Measurements from ENCODE around the gene G6PC2. TPM values are rescaled to one million over a fixed set of nuclear protein-coding genes. Genes with fewer than 3 reads are reported as not detected.

The G6PC2 gene
- total and polyA plus RNA-seq, 2 of the 8 experiments (the other 6 are each of a cell fraction or from before 2014, with no cell fraction given), result not detected

DNA sequence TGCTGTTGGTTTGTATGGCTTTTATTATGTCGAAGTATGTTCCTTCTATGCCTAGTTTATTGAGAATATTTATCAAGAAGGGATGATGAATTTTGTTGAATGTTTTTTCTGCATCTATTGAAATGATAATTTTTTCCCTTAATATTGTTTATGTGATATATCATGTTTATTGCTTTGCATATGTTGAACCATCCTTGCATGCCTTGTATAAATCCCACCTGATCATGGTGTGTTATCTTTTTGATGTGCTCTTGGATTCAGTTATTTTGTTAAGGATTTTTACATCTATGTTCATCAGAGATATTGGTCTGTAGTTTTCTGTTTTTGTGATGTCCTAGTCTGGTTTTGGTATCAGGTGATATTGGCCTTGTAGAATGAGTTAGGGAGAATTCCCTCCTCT, 50.8 kb downstream of the G6PC2 start:
- Histone ChIP-seq H4K5ac (ENCODE audit: insufficient read length, low read depth, low read length) (no peak overlapping the region), H3K36me3 (ENCODE audit: control insufficient read depth in 2 of 4, insufficient read depth in 4 of 4, low read length in 3 of 4) (no peaks in the 10 kb centered on the region), H3K4me2 (ENCODE audit: insufficient read depth in 1 of 2, low read depth in 2 of 2, low read length in 2 of 2) (no peak overlapping the region), H2BK12ac (ENCODE audit: low read depth, low read length) (no peak overlapping the region), H3K23ac (ENCODE audit: insufficient read length) (no peak overlapping the region), H3K9me3 (ENCODE audit: insufficient read depth in 2 of 2, low read depth in 1 of 2, low read length in 1 of 2) (no peaks in the 10 kb centered on the region), H2AK5ac (ENCODE audit: low read depth, low read length) (no peak overlapping the region), H2AFZ (ENCODE audit: low read length) (no peak overlapping the region), H2BK20ac (ENCODE audit: low read length) (no peak overlapping the region), H3K9ac (replicated peaks in 1 of 4; ENCODE audit: extremely low read depth in 1 of 4, low read depth in 3 of 4, low read length in 3 of 4) (no peak overlapping the region), H2BK120ac (replicated peaks; ENCODE audit: low read depth, low read length) (no peak overlapping the region), H2BK5ac (ENCODE audit: low read depth, low read length) (no peak overlapping the region), H4K91ac (replicated peaks; ENCODE audit: insufficient read length, low read length) (no peak overlapping the region), H3K4me1 (replicated peaks in 1 of 4; ENCODE audit: control insufficient read depth in 3 of 4, insufficient read depth in 4 of 4, low read length in 3 of 4) (no peaks in the 10 kb centered on the region), H3K4ac (replicated peaks; ENCODE audit: insufficient read length, low read depth, low read length) (no peak overlapping the region), H3K27ac (ENCODE audit: low read depth, low read length) (no peak overlapping the region), H4K8ac (ENCODE audit: extremely low read depth, insufficient read depth, low read length) (no peak overlapping the region), H3K79me1 (ENCODE audit: low read depth, low read length) (no peaks in the 10 kb centered on the region), H3K4me3 (ENCODE audit: extremely low read depth in 1 of 4, insufficient read depth in 2 of 4, low read depth in 3 of 4, low read length in 4 of 4) (no peak overlapping the region), H4K20me1 (replicated peaks in 1 of 2; ENCODE audit: control insufficient read depth in 1 of 2, insufficient read depth in 2 of 2, low read length in 2 of 2) (no peaks in the 10 kb centered on the region), H3K27me3 (replicated peaks in 1 of 4; ENCODE audit: control insufficient read depth in 3 of 4, extremely low read depth in 1 of 4, insufficient read depth in 3 of 4, low read length in 3 of 4) (no peaks in the 10 kb centered on the region; a peak in 1 of 7 replicates), H3K14ac (ENCODE audit: insufficient read length) (no peak overlapping the region), H3K18ac (ENCODE audit: extremely low read depth, low read length) (no peak overlapping the region), H2BK15ac (ENCODE audit: low read length) (no peak overlapping the region), H3K79me2 (ENCODE audit: control insufficient read depth in 1 of 2, insufficient read depth in 2 of 2, low read length in 2 of 2) (no peaks in the 10 kb centered on the region), H3K23me2 (ENCODE audit: low read depth, low read length) (no peaks in the 10 kb centered on the region), H3K56ac (replicated peaks; ENCODE audit: insufficient read length, low read depth, low read length) (no peak overlapping the region)
- ChIA-PET CTCF (ENCODE audit: partially characterized antibody) (interaction anchor here (0.6 kb wide), 1 partner anchor 251 kb away, joined by 3 read pairs; no protein-coding TSS in a partner anchor), POLR2A (ENCODE audit: partially characterized antibody) (no interaction called here)
- FAIRE-seq (no peak), DNase-seq (ENCODE audit: low read depth in 1 of 2, low spot score in 2 of 2) (no peak)
- WGBS, 2 experiments (ENCODE audit: extremely low coverage in 1 of 2, insufficient coverage in 1 of 2, insufficient read length in 1 of 2, insufficient replicate concordance in 2 of 2, low coverage in 1 of 2, low lambda C conversion rate in 2 of 2, missing lambda C conversion rate in 1 of 2), result 86% methylated on average over 1 of the region's 1 CpG; no CpG with 5 or more reads in 1 of the 2 experiments
- TF ChIP-seq RAD21 (IDR thresholded peaks at IDR 0.05 in 1 of 2, conservative IDR thresholded peaks at IDR 0.05 in 1 of 2; ENCODE audit: low read depth in 2 of 2, low read length in 2 of 2) (no peak), CEBPB (IDR thresholded peaks at IDR 0.05; ENCODE audit: low read depth, low read length) (no peak), CREB1 (IDR thresholded peaks at IDR 0.05) (no peak), ZNF274 (IDR thresholded peaks at IDR 0.05; ENCODE audit: borderline replicate concordance, extremely low read depth, low read length) (no peak), CTBP2 (IDR thresholded peaks at IDR 0.05; ENCODE audit: borderline replicate concordance, insufficient read depth, insufficient read length, low read length) (no peak), KDM4A (IDR thresholded peaks at IDR 0.05; ENCODE audit: low read depth, low read length, severe bottlenecking) (no peak), HDAC6 (IDR thresholded peaks at IDR 0.05; ENCODE audit: low read depth, low read length) (no peak), SP1 (IDR thresholded peaks at IDR 0.05; ENCODE audit: low read depth, low read length) (no peak)
